H1 (cell line): ENCODE results near the gene ACTR5. TPM values are rescaled to one million over a fixed set of nuclear protein-coding genes. Genes with fewer than 3 reads are reported as not detected.
A peak's percentile ranks its signal among the peaks of the same experiment; 100 is the strongest.

ENCODE experiments used
- CTCF ChIA-PET: fragments of 300-600 bp; sonication (Branson Sonifier 250); formaldehyde crosslinking; loops from one replicate; lab custom pipeline; 2021; ENCODE audit not compliant: partially characterized antibody; lab: Charles Lee
- POLR2A ChIA-PET: fragments of 300-600 bp; sonication (Branson Sonifier 250); formaldehyde crosslinking; loops from one replicate; lab custom pipeline; 2021; ENCODE audit warnings: inconsistent platforms; ENCODE audit not compliant: partially characterized antibody; lab: Charles Lee
- DNase-seq, 2 experiments: peaks; one replicate each; pipeline versions ENCODE4 v3.0.0 to v3.0.0-alpha.2; 2010 to 2022; ENCODE audit warnings: low spot score in 2 of 2, low read depth in 1 of 2, mixed read lengths in 1 of 2
- FAIRE-seq: peaks from 2 replicates; lab custom pipeline; 2011; peaks lifted over from hg19 to GRCh38; lab: Jason Lieb, UNC
- H2AFZ ChIP-seq: 2 replicates; pipeline ENCODE4 v1.8.1; 2012; ENCODE audit warnings: low read length, inconsistent platforms
- H2AK5ac ChIP-seq: 2 replicates; pipeline ENCODE4 v1.6.1; 2013; ENCODE audit warnings: low read depth, low read length
- H2BK120ac ChIP-seq: replicated peaks from 2 replicates; pipeline ENCODE3; 2013; ENCODE audit warnings: low read depth, low read length, inconsistent platforms
- H2BK12ac ChIP-seq: 2 replicates; pipeline ENCODE4 v1.6.1; 2013; ENCODE audit warnings: low read depth, low read length
- H2BK15ac ChIP-seq: 2 replicates; pipeline ENCODE4 v1.6.1; 2013; ENCODE audit warnings: low read length
- H2BK20ac ChIP-seq: 2 replicates; pipeline ENCODE4 v1.6.1; 2013; ENCODE audit warnings: low read length
- H2BK5ac ChIP-seq: 2 replicates; pipeline ENCODE4 v1.6.1; 2013; ENCODE audit warnings: low read depth, low read length
- H3K14ac ChIP-seq: 2 replicates; pipeline ENCODE4 v1.6.1; 2013; ENCODE audit warnings: inconsistent platforms; ENCODE audit not compliant: insufficient read length
- H3K18ac ChIP-seq: 2 replicates; pipeline ENCODE4 v1.6.1; 2013; ENCODE audit warnings: low read length; ENCODE audit errors: extremely low read depth
- H3K23ac ChIP-seq: 2 replicates; pipeline ENCODE4 v1.6.1; 2013; ENCODE audit warnings: inconsistent platforms; ENCODE audit not compliant: insufficient read length
- H3K23me2 ChIP-seq: 2 replicates; pipeline ENCODE4 v1.6.1; 2013; ENCODE audit warnings: low read depth, low read length
- H3K27ac ChIP-seq: 2 replicates; pipeline ENCODE4 v1.6.1; 2011; ENCODE audit warnings: low read depth, low read length, inconsistent platforms
- H3K27me3 ChIP-seq, 4 experiments: replicated peaks in 1 of 4; 1 replicate in 1 of 4; 2 replicates in 3 of 4; pipeline versions ENCODE4 v1.6.1 to v1.8.1; 2011 to 2013; ENCODE audit warnings: low read length in 3 of 4, mild to moderate bottlenecking in 3 of 4, inconsistent platforms in 2 of 4, mixed read lengths in 2 of 4, moderate library complexity in 1 of 4; ENCODE audit not compliant: control insufficient read depth in 3 of 4, insufficient read depth in 3 of 4; ENCODE audit errors: extremely low read depth in 1 of 4
- H3K36me3 ChIP-seq, 4 experiments: 2 replicates each; pipeline versions ENCODE4 v1.6.1 to v1.8.1; 2011 to 2013; ENCODE audit warnings: mild to moderate bottlenecking in 4 of 4, low read length in 3 of 4, moderate library complexity in 2 of 4, control low read depth in 1 of 4, inconsistent platforms in 1 of 4; ENCODE audit not compliant: insufficient read depth in 4 of 4, control insufficient read depth in 2 of 4
- H3K4ac ChIP-seq: replicated peaks from 2 replicates; pipeline ENCODE3; 2013; ENCODE audit warnings: low read length, low read depth, mixed read lengths, inconsistent platforms; ENCODE audit not compliant: insufficient read length
- H3K4me1 ChIP-seq, 4 experiments: replicated peaks in 1 of 4; 1 replicate in 1 of 4; 2 replicates in 3 of 4; pipeline versions ENCODE4 v1.6.1 to v1.8.1; 2011 to 2013; ENCODE audit warnings: low read length in 3 of 4, inconsistent platforms in 2 of 4, mixed read lengths in 1 of 4; ENCODE audit not compliant: insufficient read depth in 4 of 4, control insufficient read depth in 3 of 4
- H3K4me2 ChIP-seq, 2 experiments: 2 replicates each; pipeline versions ENCODE4 v1.6.1 to v1.8.1; 2011 to 2013; ENCODE audit warnings: low read depth in 2 of 2, low read length in 2 of 2, control low read depth in 1 of 2, inconsistent platforms in 1 of 2, mild to moderate bottlenecking in 1 of 2; ENCODE audit not compliant: insufficient read depth in 1 of 2
- H3K4me3 ChIP-seq, 4 experiments: fragments of 200-600, 300-600 bp in 1 of 4; sonication (generic), shearing (Covaris generic), sonication (Bioruptor Twin) in 1 of 4; 2 replicates each; pipeline versions ENCODE4 v1.5.1 to v1.8.1; 2011 to 2016; ENCODE audit warnings: low read length in 4 of 4, low read depth in 3 of 4, control low read depth in 2 of 4, inconsistent platforms in 2 of 4, mild to moderate bottlenecking in 2 of 4, mixed read lengths in 1 of 4, moderate library complexity in 1 of 4; ENCODE audit not compliant: insufficient read depth in 2 of 4; ENCODE audit errors: extremely low read depth in 1 of 4
- H3K56ac ChIP-seq: replicated peaks from 2 replicates; pipeline ENCODE3; 2013; ENCODE audit warnings: low read depth, mild to moderate bottlenecking, mixed read lengths, low read length, inconsistent platforms; ENCODE audit not compliant: insufficient read length
- H3K79me1 ChIP-seq: 2 replicates; pipeline ENCODE4 v1.6.1; 2013; ENCODE audit warnings: low read depth, low read length, control low read depth
- H3K79me2 ChIP-seq, 2 experiments: 2 replicates each; pipeline versions ENCODE4 v1.6.1 to v1.8.1; 2012 to 2013; ENCODE audit warnings: low read length in 2 of 2, mild to moderate bottlenecking in 2 of 2, inconsistent platforms in 1 of 2; ENCODE audit not compliant: insufficient read depth in 2 of 2, control insufficient read depth in 1 of 2
- H3K9ac ChIP-seq, 4 experiments: replicated peaks in 1 of 4; 1 replicate in 1 of 4; 2 replicates in 3 of 4; pipeline versions ENCODE4 v1.6.1 to v1.8.1; 2011 to 2013; ENCODE audit warnings: low read depth in 3 of 4, low read length in 3 of 4, control low read depth in 2 of 4, mild to moderate bottlenecking in 2 of 4, moderate library complexity in 2 of 4, inconsistent platforms in 1 of 4; ENCODE audit errors: extremely low read depth in 1 of 4
- H3K9me3 ChIP-seq, 2 experiments: 2 replicates each; pipeline versions ENCODE4 v1.6.1 to v1.8.1; 2012 to 2013; ENCODE audit warnings: mild to moderate bottlenecking in 2 of 2, moderate library complexity in 2 of 2, control low read depth in 1 of 2, inconsistent platforms in 1 of 2, low read depth in 1 of 2, low read length in 1 of 2, mixed read lengths in 1 of 2; ENCODE audit not compliant: insufficient read depth in 2 of 2
- H4K20me1 ChIP-seq, 2 experiments: replicated peaks in 1 of 2; 2 replicates each; pipeline versions ENCODE3 to v1.8.1; 2011 to 2013; ENCODE audit warnings: inconsistent platforms in 2 of 2, low read length in 2 of 2, mild to moderate bottlenecking in 1 of 2; ENCODE audit not compliant: insufficient read depth in 2 of 2, control insufficient read depth in 1 of 2
- H4K5ac ChIP-seq: 2 replicates; pipeline ENCODE4 v1.6.1; 2013; ENCODE audit warnings: low read length, low read depth, mixed read lengths, inconsistent platforms; ENCODE audit not compliant: insufficient read length
- H4K8ac ChIP-seq: 2 replicates; pipeline ENCODE4 v1.8.0; 2013; ENCODE audit warnings: mild to moderate bottlenecking, moderate library complexity, low read length, inconsistent platforms; ENCODE audit not compliant: insufficient read depth; ENCODE audit errors: extremely low read depth
- H4K91ac ChIP-seq: replicated peaks from 2 replicates; pipeline ENCODE3; 2013; ENCODE audit warnings: low read length, mixed read lengths, inconsistent platforms; ENCODE audit not compliant: insufficient read length
- BACH1 ChIP-seq: IDR thresholded peaks from 2 replicates; pipeline ENCODE4 v1.6.1; 2012; ENCODE audit warnings: low read length, improper control_type of control experiment
- KDM1A ChIP-seq: fragments of 200-600, 300-600 bp; sonication (generic); IDR thresholded peaks from 2 replicates; pipeline ENCODE4 v1.7.1; 2016; ENCODE audit warnings: mild to moderate bottlenecking, low read length, borderline replicate concordance
- SRF ChIP-seq: IDR thresholded peaks from 2 replicates; pipeline ENCODE4 v1.6.1; 2011; ENCODE audit warnings: mild to moderate bottlenecking, low read depth, low read length, moderate library complexity
- TBP ChIP-seq: IDR thresholded peaks from 2 replicates; pipeline ENCODE4 v1.6.1; 2011; ENCODE audit warnings: low read depth, low read length, improper control_type of control experiment
- YY1 ChIP-seq: IDR thresholded peaks from 2 replicates; pipeline ENCODE4 v1.6.1; 2011; ENCODE audit warnings: low read depth, mild to moderate bottlenecking, low read length
- ZNF274 ChIP-seq: IDR thresholded peaks from 2 replicates; pipeline ENCODE4 v1.7.0; 2012; ENCODE audit warnings: low read length, borderline replicate concordance; ENCODE audit errors: extremely low read depth
- WGBS, 2 experiments: shearing (Covaris generic) in 1 of 2; methylation state at CpG; one replicate each; pipeline versions ENCODE4 v1.1.6 to v1.1.7; 2013 to 2015; ENCODE audit warnings: low lambda C conversion rate in 2 of 2, mixed read lengths in 2 of 2, inconsistent platforms in 1 of 2, low coverage in 1 of 2, missing lambda C conversion rate in 1 of 2; ENCODE audit not compliant: insufficient replicate concordance in 2 of 2, insufficient coverage in 1 of 2, insufficient read length in 1 of 2; ENCODE audit errors: extremely low coverage in 1 of 2, missing lambda C conversion rate in 1 of 2; 5-methylcytosine and 5-hydroxymethylcytosine counted together
- polyA plus RNA-seq, 7 experiments: library from polyadenylated mRNA; depleted of rRNA in 3 of 7; stranded (reverse) in 5 of 7; unstranded in 2 of 7; fragments of >200 nt in 5 of 7; fragments of 200-250 nt in 2 of 7; gene quantifications; 1 replicate in 5 of 7; 2 replicates in 1 of 7; 4 replicates in 1 of 7; pipeline versions ENCODE4 v1.2.1 to v1.2.3, GENCODE V29; 2011 to 2013; ENCODE audit warnings: missing spikeins in 2 of 7, mixed read lengths in 2 of 7
- total RNA-seq: library from RNA; stranded (reverse); fragmentation: NEBNext Ultra II Directional; extraction: Animal tissue kit (Norgen Biotek cat#: 25700); gene quantifications from 2 replicates; pipeline ENCODE4 v1.2.1, GENCODE V29; 2021
- TF ChIP-seq, protein P1 (sequence below): IDR thresholded peaks from 2 replicates; pipeline ENCODE4 v1.6.1; 2012; ENCODE audit warnings: inconsistent platforms

ACTR5 gene
- total and polyA plus RNA-seq, 2 of the 8 experiments (the other 6 are each of a cell fraction or from before 2014, with no cell fraction given), result 10.4 to 14.4 TPM

- no peak overlapping the region for H3K4me3 ChIP-seq
- H2BK120ac ChIP-seq, result no peak overlapping the region
- H3K9ac ChIP-seq, result no peak overlapping the region
- POLR2A ChIA-PET, result no interaction called here
- H3K79me1 ChIP-seq, result no peaks in the 10 kb centered on the region; the same call in 1 of the 2 replicates
- DNase-seq, result no peak
- H3K4ac ChIP-seq, result no peak overlapping the region
- H4K5ac ChIP-seq, result no peak overlapping the region
- WGBS, 2 experiments, result 95% methylated on average over 2 of the region's 2 CpGs; no CpG with 5 or more reads in 1 of the 2 experiments
- no peak overlapping the region for H3K27ac ChIP-seq
- H3K27me3 ChIP-seq, result peaks cover 2 to 26% (median 14%) of the 10 kb centered on the region in 4 experiments
- no peak for FAIRE-seq
- no peak overlapping the region for H3K4me2 ChIP-seq
- H4K20me1 ChIP-seq, result peaks cover 0 to 10% of the 10 kb centered on the region in 2 experiments
- no peaks in the 10 kb centered on the region for H3K36me3 ChIP-seq
- H3K18ac ChIP-seq, result no peak overlapping the region
- H2BK5ac ChIP-seq, result no peak overlapping the region
- H2BK20ac ChIP-seq, result no peak overlapping the region
- no peak overlapping the region for H2BK12ac ChIP-seq
- no peak overlapping the region for H2AK5ac ChIP-seq
- H3K4me1 ChIP-seq, result peaks cover 3 to 6% (median 4%) of the 10 kb centered on the region in 4 experiments; a peak in 4 of 7 replicates
- H3K14ac ChIP-seq, result no peak overlapping the region
- CTCF ChIA-PET, result interaction anchor here (1.7 to 2.7 kb wide), 2 partner anchors 14 to 95 kb away, joined by 4 to 14 read pairs; no protein-coding TSS in a partner anchor
- no peak overlapping the region for H4K91ac ChIP-seq
- H4K8ac ChIP-seq, result no peak overlapping the region
- TF ChIP-seq, protein P1, sequence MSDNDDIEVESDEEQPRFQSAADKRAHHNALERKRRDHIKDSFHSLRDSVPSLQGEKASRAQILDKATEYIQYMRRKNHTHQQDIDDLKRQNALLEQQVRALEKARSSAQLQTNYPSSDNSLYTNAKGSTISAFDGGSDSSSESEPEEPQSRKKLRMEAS, result no peak
- TF ChIP-seq BACH1, result no peak
- TF ChIP-seq SRF, result no peak
- no peak for TF ChIP-seq KDM1A
- no peak for TF ChIP-seq YY1
- no peak for TF ChIP-seq TBP
- TF ChIP-seq ZNF274, result no peak
- H2AFZ ChIP-seq, result 0 out of 2 replicates have a peak overlapping the region, but pooled peaks have one; percentile 11
- peaks cover 4 to 15% of the 10 kb centered on the region in 2 experiments; a peak in 3 of 4 replicates for H3K79me2 ChIP-seq
- peaks cover 6% of the 10 kb centered on the region for H3K23me2 ChIP-seq
- no peak overlapping the region for H3K56ac ChIP-seq
- no peak overlapping the region for H3K23ac ChIP-seq
- H3K9me3 ChIP-seq, result no peaks in the 10 kb centered on the region
- H2BK15ac ChIP-seq, result no peak overlapping the region
Observed at GRCh38 chr20:38745757-38746156, 2.5 kb upstream of the ACTR5 start.
